NCI-H146 treated with DMSO at 0.1 percent for 48 hours (cell line): ENCODE data around the gene ZNF292.
"Not testable (repeated sequence)": the region's sequence is repeated elsewhere in the genome, so short reads cannot be mapped to it uniquely, and the experiment has no call there.

ENCODE experiments used
- DNase-seq: peaks from one replicate; lab custom pipeline; 2025; ENCODE audit not compliant: unreplicated experiment; lab: John Stamatoyannopoulos, UW

The ZNF292 gene

DNA sequence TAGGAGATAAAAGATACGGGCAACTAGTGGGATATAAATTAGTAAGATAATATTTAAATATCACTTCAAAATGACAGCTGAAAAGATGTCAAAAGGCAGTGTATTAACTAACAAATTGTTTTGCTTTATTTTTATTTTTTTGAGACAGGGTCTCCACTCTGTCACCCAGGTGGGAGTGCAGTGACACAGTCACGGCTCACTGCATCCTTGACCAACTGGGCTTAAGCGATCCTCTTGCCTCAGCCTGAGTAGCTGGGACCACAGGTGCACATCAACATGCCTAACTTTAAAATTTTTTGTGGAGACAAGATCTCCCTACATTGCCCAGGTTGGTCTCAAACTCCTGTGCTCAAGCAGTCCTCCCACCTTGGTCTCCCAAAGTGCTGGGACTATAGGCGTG lies 5.9 kb downstream of the ZNF292 start:
- no peak for DNase-seq

DNA sequence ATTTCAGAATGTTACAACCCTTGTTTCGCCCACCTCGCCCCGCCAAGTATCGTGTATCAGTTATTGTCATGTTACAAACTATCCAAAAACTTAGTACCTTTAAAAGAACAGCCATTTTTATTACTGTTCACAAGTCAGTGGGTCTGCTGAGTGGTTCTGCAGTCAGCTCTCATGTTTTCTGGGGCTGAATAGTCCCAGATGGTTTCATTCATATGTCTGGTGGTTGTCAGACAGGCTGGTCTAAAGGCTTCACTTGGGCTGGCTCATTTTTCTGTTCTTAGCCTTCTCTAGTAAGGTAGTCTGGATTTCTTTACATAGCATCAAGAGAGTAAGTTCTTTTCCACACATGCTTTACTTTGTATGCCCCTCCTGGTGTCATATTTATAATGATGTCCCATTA lies 8.6 kb downstream of the ZNF292 start:
- DNase-seq, result no peak

DNA sequence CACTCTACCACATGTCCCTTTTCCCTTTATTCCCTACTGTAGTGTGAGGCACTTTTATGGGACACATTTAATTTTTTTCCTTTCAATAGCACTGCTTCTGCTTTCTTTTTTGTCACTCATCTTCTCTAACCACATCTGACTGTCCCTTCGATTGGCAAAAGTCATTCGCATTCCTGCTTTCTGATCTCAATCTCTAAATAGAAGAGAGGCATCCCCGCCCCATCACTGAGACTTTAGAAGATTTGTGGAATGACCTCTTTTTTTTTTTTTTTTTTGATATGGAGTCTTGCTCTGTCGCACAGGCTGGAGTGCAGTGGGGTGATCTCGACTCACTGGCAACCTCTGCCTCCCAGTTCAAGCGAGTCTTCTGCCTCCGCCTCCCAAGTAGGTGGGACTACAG lies 9.1 kb downstream of the ZNF292 start:
- DNase-seq, result no peak

DNA sequence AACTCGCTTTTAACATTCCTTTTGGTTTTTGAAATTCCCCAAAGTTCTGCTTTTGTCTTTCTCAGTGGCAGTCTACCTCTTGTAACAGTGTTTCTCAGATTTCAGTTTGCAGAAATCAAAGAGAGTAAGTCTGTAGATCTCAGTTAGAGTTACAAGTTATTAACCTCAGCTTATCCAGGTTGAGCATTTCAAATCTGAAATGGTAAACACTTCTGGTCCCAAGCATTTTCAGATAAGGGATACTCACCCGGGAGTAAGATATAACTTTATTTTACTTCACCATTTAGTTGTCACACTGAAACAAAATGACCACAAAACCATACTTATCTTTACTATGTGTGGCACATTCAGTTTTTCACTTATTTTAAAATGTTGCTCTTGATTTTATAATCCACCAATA lies 9.8 kb downstream of the ZNF292 start:
- DNase-seq, result no peak

DNA sequence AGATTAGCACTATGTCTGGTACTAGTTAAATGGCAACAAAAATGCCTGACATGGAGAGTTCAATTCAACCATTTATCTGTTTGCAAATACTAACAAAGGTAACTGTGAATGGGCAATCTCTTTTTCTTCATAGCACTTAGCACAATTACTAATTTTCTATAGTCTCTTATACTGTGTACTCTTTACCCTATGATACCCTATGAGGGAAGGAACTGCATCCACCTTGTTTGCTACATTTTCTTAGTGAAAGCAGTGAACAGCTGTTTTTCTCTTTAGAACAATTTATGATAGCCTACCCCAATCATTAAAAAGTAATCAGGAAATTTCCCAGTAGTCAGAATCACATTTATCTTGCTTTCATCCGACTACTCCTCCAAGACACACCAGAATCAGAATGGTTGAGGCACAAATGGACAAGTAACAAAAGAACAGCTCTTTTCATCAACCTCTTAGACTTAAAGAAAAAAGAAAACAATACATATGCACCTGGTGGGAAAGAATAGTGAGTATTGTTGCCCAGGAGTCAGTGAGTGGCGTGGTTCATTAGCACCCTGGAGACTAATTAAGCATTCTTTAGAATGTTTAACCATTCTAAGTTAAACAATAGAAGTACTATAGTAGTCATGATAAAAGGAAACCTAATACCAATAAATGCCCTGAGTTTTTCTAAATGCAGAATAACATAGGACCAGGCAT lies 16.7 kb downstream of the ZNF292 start:
- peak; percentile 92 for DNase-seq

DNA sequence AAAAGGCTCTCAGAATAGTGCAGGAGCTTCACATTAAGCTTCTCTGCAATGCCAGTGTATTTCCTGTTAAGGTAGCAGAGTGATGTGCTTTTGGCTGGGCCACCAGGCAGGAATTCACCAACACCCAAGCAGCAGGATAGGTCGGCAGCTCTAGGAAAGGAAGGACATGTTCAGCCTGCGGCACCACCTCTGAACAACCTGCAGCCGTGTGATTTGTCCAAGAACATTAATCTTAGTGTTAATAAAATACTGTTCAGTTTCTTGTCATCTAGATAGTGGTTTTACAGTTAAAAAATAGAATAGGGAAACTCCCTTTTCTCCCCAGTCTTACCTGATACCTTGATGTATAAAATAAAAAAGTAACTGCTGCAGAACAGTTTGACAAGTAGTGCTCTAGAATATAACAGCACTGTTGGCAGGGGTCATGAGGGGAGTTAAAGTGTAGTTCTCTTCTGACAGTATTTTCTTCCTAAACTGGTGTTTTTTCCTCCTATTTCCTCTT lies 18.8 kb downstream of the ZNF292 start:
- DNase-seq, result no peak

DNA sequence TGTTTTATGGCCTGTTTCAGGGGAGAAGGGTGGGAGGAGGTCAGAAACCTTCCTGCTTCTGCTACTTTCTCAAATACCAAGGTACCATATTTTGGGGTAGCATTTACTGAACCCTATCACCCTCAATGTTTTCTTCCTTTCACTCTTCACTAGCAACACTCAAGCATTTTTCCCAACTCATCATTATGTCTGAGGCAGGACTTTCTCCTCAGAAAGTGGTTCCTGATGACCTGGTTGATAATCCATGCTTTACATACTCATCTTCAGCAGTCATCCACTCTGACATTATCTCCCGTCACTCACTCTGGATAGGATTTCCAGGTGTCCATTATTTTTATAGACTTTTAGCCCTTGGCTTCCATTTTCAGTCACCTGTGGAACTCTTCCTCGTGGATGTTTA lies 21.1 kb downstream of the ZNF292 start:
- no peak for DNase-seq

DNA sequence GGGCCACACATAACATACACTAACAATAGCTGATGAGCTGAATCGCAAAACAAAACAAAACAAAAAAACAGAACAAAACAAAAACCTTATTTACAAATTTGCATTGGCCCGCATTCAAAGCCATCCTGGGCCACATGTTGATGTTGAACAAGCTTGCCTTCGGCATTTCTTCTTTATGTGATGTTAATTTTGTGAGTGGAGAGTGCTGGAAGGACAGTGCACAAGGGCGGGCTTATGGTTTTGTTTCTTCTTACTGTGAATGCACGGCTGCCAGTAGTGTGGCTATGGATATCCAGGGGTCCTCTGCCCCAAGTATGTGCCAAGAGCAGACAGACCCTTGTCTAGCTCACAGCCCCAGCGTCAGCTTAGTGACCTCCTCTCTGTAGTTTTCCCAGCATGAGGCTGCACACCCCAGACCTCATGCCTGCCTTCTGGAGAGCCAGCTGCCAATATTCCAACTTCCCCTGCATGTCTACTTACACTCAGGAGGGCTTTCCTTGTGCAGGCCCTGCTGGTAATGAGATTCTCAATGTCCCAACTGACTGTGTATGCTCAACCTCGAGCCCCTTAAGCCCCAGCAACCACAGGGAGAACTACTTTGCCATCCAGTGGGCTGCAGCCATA lies 24.9 kb downstream of the ZNF292 start:
- no peak for DNase-seq

DNA sequence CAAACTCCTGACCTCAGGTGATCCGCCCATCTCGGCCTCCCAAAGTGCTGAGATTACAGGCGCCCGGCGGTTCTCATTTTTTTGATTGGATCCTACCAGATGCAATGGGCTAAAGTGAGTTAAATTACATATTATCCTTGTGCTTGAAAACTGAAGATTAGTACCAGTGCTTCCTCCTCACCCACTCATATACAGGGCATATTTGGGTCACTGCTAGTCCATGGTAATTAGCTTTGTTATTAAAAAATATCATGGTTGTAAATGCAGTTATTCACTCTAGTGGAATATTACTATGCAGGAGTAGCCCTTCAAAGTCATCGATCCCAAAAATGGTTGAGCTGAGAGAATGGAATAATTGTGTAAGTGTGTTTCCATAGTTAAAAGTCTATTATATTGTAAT lies 26.5 kb downstream of the ZNF292 start:
- DNase-seq, result no peak

DNA sequence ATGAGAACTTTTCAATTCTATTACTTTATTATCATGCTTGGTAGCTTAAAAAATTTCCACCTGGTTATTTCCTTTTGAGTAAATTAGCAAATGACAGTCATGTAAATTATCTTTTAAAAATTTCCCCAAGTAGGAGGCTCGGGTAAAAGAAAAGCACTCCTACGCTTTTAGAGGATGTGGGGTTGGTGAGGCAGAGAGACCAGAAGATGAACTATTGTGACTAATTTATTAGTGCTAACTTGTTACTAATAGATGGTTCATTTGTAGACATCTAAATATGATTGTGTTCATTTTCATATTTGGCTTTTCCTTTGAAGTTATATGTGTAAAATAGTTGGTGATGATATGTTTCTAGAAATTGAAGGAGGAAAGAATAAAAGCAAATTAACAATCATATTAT lies 27.0 kb downstream of the ZNF292 start:
- no peak for DNase-seq

DNA sequence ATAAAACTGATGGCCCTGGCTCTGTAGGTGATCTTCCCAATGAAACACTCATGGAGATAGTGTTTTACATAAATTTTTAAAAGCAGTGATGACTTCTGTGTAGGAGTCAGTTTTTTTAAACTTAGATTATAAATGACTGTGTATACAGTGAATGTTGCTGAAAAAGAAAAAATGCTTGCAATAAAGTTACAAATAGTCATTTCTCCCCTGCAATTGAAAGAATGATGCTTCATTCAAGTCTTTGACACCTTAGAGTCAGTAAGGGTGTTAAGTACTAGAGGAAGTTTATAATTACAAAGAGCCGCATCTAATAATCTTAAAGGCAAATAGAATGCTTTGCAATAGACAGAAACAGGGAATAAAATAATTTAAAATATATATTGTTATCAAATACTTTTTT lies 27.6 kb downstream of the ZNF292 start:
- no peak for DNase-seq

DNA sequence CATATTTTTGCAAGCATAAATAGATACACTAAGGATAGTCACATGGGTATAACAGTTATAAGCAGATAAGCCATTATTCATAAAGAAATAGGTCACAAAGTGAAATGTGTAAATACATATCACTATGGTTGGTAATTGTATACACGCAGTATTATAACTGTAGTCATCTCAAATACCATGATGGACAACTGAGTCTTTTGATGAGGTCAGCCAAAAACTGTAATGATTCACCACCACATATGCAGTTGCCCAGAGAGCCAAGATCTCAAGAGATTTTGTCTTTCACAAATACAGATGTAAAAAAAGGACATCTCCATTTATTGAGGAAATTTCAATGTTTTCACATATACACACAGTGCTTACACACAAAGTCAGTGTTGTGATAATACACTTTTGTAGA lies 28.3 kb downstream of the ZNF292 start:
- DNase-seq, result no peak

DNA sequence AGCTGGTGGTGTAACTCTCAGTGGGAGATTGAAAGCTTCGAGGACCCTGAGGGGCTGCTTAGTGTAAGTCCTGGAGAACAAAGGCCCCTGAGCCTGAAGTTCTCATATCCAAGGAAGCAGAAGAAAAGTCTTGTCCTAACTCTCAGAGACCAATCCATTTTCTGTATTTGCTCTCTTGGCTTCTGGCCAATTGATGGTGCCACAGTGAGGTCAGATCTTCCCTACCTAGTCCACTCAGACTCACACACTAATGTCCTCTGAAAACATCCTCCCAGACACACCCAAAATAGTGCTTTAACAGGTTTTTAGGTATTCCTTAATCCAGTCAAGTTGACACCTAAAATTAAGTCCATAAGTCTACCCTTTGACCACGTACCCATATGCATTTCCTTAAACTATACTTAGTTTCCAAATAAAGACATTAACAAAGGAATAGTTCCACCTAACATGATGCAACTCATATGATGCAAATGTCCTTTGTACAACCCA lies 29.4 kb downstream of the ZNF292 start:
- DNase-seq, result no peak

DNA sequence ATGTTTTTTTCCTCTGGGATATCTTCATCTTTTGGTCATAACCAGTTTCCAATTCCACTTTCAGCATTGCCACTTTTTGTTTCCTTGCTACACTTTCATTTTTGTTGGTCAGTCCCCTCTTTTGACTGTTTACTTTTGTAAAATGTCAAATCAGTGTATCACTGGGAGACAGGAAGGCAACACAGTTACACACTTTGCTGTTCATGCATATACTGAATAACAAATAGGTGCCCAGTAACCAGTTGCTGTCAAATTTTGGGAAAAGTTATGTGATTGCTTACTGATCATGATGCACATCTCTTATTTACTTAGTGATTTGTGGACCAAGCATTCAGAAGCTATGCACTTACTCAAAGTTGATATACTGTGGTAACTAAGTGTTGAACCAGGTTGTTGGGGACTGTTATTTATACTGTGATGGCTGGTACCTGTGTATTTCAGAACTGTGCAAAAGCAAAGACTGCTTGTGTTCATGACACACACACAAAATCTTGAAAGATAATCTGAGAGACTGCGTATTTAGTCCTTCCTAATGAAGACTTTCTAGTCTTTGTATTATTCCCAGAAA lies 41.0 kb downstream of the ZNF292 start:
- no peak for DNase-seq

DNA sequence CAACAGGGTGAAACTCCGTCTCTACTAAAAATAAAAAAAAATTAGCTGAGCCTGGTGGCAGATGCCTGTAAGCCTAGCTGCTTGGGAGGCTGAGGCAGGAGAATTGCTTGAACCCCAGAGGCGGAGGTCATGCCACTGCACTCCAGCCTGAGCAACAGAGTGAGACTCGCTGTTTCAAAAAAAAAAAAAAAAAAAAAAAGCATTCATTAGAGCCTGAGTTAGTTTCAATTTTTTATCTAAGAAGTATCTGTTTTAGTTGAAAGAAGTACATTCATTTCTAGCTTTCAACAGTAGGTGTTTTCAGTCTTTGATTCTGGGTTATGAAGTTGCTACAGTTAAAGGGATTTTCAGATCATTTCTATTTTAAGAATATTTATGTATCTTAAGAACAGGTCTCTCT lies 42.2 kb downstream of the ZNF292 start:
- no peak for DNase-seq

DNA sequence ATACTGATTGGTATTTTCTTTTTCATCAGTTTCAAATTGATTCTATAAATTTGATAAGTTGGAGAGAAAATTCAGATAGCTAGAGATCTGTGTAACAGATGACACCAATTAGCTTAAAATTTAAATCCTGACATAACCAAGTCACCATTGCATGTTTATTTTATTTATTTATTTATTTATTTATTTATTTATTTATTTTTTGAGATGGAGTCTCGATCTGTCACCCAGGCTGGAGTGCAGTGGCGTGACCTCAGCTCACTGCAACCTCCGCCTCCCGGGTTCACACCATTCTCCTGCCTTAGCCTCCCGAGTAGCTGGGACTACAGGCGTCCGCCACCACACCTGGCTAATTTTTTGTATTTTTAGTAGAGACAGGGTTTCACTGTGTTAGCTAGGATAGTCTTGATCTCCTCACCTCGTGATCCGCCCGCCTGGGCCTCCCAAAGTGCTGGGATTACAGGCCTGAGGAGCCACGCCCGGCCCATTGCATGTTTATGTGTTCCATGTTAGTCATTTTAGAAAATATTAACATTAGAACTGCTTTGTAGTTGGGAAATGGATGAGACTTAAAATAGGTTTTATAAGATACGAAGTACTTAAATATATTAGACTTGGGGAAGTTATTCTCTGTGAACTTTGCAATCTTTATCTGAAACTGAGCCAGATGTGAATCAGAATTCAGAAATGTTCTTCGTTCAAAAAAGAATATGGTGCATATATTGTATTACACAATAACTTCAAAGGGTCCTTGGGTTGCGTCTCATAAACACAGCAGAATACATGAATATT lies 42.9 kb downstream of the ZNF292 start:
- DNase-seq, result not testable (repeated sequence)

DNA sequence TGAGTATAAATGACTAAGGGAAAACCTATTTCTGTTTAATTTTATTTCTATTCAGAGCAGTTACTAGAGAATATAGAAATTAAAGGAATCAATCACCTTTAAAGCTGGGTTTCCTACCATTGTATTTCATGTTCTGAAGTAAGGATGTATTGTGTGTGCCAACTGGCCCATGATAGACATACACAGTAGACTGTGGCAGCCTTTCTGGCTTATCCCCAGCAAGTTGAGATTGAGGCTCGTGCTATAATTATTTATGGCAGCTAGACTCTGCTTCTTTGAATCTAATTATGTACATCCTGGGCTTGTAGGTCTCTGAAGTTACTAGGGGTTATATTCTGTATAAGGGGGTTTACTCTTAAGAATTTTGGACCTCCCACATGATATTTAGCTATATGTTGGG lies 44.4 kb downstream of the ZNF292 start:
- DNase-seq, result no peak

DNA sequence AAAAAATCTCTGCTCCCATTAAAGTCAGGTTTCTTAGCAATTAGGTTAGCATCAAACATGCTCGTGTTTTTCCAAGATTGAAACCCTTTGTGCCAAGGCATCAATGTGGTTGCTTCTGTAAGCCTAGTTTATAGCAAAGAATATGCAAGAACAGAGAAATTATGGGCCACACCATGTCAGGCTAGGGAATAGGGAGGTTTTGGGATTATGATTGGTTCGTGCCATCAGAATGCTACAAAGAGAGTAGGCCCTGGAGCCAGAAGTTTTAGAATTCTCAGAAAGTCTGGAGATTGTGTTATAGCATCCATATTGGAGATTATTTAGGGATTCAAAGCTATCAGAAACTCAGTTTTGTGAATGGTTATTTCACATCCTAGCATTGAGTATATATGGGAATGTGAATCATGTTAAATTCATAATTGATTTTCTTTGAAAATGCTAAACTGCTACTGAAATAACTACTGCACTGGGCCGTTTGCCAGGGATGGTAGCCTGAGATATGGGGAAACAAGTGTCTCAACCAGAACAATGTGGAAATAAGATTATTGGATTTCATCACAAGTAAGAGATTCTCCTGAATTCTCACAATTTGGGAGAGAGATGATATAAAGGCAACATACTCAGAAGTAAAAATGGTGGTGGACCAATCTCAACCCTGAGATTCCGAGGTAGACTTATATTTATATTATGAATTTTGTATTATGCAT lies 45.3 kb downstream of the ZNF292 start:
- DNase-seq, result no peak

DNA sequence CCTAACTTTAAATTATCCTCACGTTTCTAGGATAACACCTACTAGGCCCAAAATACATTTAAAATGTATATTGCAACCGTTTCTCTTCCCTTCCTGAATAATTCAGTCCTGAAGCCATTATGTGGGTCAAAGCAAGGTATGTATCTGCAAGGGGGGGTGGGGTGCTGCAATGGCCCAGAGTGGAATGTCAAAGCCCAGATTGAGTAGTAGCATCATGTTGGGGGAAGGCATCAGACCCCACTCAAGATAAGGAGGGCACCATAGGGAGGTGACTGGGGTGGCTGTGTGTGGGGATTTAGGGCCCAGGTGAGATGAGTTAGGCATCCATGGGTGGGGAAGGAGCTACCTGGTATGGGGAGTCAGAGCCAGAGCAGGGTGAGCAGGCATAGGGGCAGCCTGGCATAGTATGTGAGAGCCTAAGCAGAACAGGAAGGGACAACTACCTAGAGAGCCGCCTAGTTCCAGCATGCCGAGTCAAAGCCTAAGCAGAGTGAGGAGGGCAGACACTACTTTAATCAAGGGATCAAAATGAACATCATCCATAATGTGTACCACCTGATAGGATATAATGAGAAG lies 48.2 kb downstream of the ZNF292 start:
- DNase-seq, result no peak

DNA sequence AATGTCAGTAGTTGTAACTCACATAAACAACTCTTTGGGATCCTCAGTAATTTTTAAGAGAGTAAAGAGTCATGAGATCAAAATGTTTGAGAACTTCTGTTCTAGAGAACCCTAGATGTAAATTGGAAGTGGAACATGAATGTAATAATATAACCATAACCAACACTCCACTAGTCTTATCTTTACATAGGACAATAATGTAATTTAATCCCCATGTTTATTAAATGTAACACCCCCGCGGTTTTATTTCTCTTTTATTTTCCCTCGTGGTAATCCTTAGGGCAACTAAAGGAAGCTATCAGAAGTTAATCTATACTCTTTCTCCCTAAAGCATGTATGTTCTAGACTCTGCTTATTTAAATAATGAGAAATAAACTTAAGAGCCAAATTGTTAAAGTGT lies 54.4 kb downstream of the ZNF292 start:
- no peak for DNase-seq

DNA sequence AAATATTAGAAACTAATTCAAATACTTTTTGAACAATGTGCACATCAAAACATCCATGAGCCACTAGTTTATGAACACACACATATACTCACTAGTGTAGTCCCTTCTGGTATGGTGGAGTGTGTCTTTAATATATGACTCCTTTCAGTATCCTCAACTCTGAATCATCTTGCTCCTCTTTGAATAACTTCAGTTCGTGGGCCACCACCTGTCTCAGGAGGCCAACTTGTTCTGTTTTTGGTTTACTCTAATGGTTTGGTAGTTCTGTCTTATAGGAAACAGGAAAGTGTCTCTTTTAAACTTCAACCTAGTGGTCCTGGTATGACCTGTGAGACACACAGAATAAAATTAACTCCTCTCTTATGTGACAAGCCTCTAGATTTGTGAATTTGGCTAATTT lies 55.6 kb downstream of the ZNF292 start:
- no peak for DNase-seq
